ENCODE measurements around the gene LTV1. TPM values are rescaled to one million over a fixed set of nuclear protein-coding genes. Genes with fewer than 3 reads are reported as not detected.
"Not testable (repeated sequence)": the region's sequence is repeated elsewhere in the genome, so short reads cannot be mapped to it uniquely, and the experiment has no call there.

Gene LTV1
- total and polyA plus RNA-seq, 9 of the 15 experiments (the other 6 are each of a cell fraction or from before 2014, with no cell fraction given): 57.9 to 162 (median 119) TPM

GRCh38 chr6:143872201-143872600 is 29.1 kb downstream of the LTV1 start:
- Histone ChIP-seq H4K20me1 (replicated peaks; ENCODE audit: control insufficient read depth, insufficient read depth, low read length) (no peaks in the 10 kb centered on the region), H3K4me2 (ENCODE audit: insufficient read depth, low read length) (no peak overlapping the region), H3K9me3 (replicated peaks; ENCODE audit: control insufficient read depth, insufficient read depth, low read depth, low read length) (peaks cover 4% of the 10 kb centered on the region; the same call in 1 of the 2 replicates), H3K36me3 (ENCODE audit: control insufficient read depth, insufficient read depth, low read length) (no peaks in the 10 kb centered on the region), H2AFZ (ENCODE audit: low read depth, low read length) (no peak overlapping the region), H3K79me2 (ENCODE audit: control insufficient read depth, insufficient read depth, low read length) (no peaks in the 10 kb centered on the region), H3K9me1 (ENCODE audit: control insufficient read depth, insufficient read depth, low read length) (no peaks in the 10 kb centered on the region), H3K4me1 (replicated peaks in 1 of 2; ENCODE audit: control insufficient read depth in 2 of 2, insufficient read depth in 2 of 2, low read length in 2 of 2) (no peaks in the 10 kb centered on the region), H3K4me3 (no peak overlapping the region), H3K27me3 (ENCODE audit: control insufficient read depth in 2 of 2, insufficient read depth in 2 of 2, low read length in 2 of 2) (no peaks in the 10 kb centered on the region), H3K27ac (ENCODE audit: extremely low read depth, low read depth, low read length) (no peak overlapping the region), H3K9ac (ENCODE audit: insufficient read depth in 1 of 2, low read depth in 2 of 2, low read length in 2 of 2) (no peak overlapping the region)
- TF ChIP-seq ZNF140 (CRISPR knock-in tag; IDR thresholded peaks at IDR 0.05): no peak
- no peak for TF ChIP-seq MTA1 (IDR thresholded peaks at IDR 0.05; ENCODE audit: borderline replicate concordance)
- no peak for TF ChIP-seq MEIS2 (IDR thresholded peaks at IDR 0.05; ENCODE audit: partially characterized antibody)
- TF ChIP-seq KDM2B (CRISPR knock-in tag; IDR thresholded peaks at IDR 0.05): no peak
- TF ChIP-seq PHF21A (IDR thresholded peaks at IDR 0.05; ENCODE audit: borderline replicate concordance, low read depth): no peak
- TF ChIP-seq CBFA2T2 (conservative IDR thresholded peaks at IDR 0.05): no peak
- TF ChIP-seq CBX2 (IDR thresholded peaks at IDR 0.05; ENCODE audit: insufficient read depth, low read length, poor library complexity, severe bottlenecking): no peak
- no peak for ATAC-seq
- WGBS (ENCODE audit: insufficient coverage, low coverage, missing lambda C conversion rate): 20% methylated on average over 2 of the region's 2 CpGs
- in situ Hi-C loops (cut with MboI) (no loop called here), intact Hi-C loops (cut with micrococcal nuclease) (no loop called here)
- CTCF ChIA-PET (ENCODE audit: low intra/inter-chr PET ratio): no interaction called here
- DNase-seq (ENCODE audit: extremely low read depth in 1 of 4, low spot score in 3 of 4): no peak
- BruUV-seq (replicated peaks): no TSS peak
- POLR2A ChIA-PET: interaction anchor here (1.0 kb wide), 1 partner anchor 31 kb away, joined by 3 read pairs; no protein-coding TSS in a partner anchor
- FAIRE-seq: no peak

- DNase-seq (ENCODE audit: extremely low read depth in 1 of 4, low spot score in 3 of 4); H3K4me3 ChIP-seq; H3K4me1 ChIP-seq (replicated peaks in 1 of 2; ENCODE audit: control insufficient read depth in 2 of 2, insufficient read depth in 2 of 2, low read length in 2 of 2); H3K4me2 ChIP-seq (ENCODE audit: insufficient read depth, low read length); H3K79me2 ChIP-seq (ENCODE audit: control insufficient read depth, insufficient read depth, low read length); in situ Hi-C loops (cut with MboI); H4K20me1 ChIP-seq (replicated peaks; ENCODE audit: control insufficient read depth, insufficient read depth, low read length); ATAC-seq; FAIRE-seq; CTCF ChIA-PET (ENCODE audit: low intra/inter-chr PET ratio); H3K27me3 ChIP-seq (ENCODE audit: control insufficient read depth in 2 of 2, insufficient read depth in 2 of 2, low read length in 2 of 2); H3K9ac ChIP-seq (ENCODE audit: insufficient read depth in 1 of 2, low read depth in 2 of 2, low read length in 2 of 2); H3K9me3 ChIP-seq (replicated peaks; ENCODE audit: control insufficient read depth, insufficient read depth, low read depth, low read length); H3K36me3 ChIP-seq (ENCODE audit: control insufficient read depth, insufficient read depth, low read length); intact Hi-C loops (cut with micrococcal nuclease); BruUV-seq (replicated peaks); H3K9me1 ChIP-seq (ENCODE audit: control insufficient read depth, insufficient read depth, low read length); H3K27ac ChIP-seq (ENCODE audit: extremely low read depth, low read depth, low read length); H2AFZ ChIP-seq (ENCODE audit: low read depth, low read length): not testable (repeated sequence)
- POLR2A ChIA-PET: interaction anchor here (1.1 to 1.7 kb wide), 2 partner anchors 10 to 11 kb away, joined by 3 to 4 read pairs; no protein-coding TSS in a partner anchor
- 31% methylated on average over 4 of the region's 4 CpGs for WGBS (ENCODE audit: insufficient coverage, low coverage, missing lambda C conversion rate)
Measured at GRCh38 chr6:143873600-143873999, 30.5 kb downstream of the LTV1 start.

- H4K20me1 ChIP-seq (replicated peaks; ENCODE audit: control insufficient read depth, insufficient read depth, low read length); in situ Hi-C loops (cut with MboI); H3K4me1 ChIP-seq (replicated peaks in 1 of 2; ENCODE audit: control insufficient read depth in 2 of 2, insufficient read depth in 2 of 2, low read length in 2 of 2); H3K4me2 ChIP-seq (ENCODE audit: insufficient read depth, low read length); ATAC-seq; H2AFZ ChIP-seq (ENCODE audit: low read depth, low read length); CTCF ChIA-PET (ENCODE audit: low intra/inter-chr PET ratio); H3K4me3 ChIP-seq; DNase-seq (ENCODE audit: extremely low read depth in 1 of 4, low spot score in 3 of 4); H3K27ac ChIP-seq (ENCODE audit: extremely low read depth, low read depth, low read length); H3K9me3 ChIP-seq (replicated peaks; ENCODE audit: control insufficient read depth, insufficient read depth, low read depth, low read length); H3K9me1 ChIP-seq (ENCODE audit: control insufficient read depth, insufficient read depth, low read length); intact Hi-C loops (cut with micrococcal nuclease); H3K36me3 ChIP-seq (ENCODE audit: control insufficient read depth, insufficient read depth, low read length); FAIRE-seq; H3K9ac ChIP-seq (ENCODE audit: insufficient read depth in 1 of 2, low read depth in 2 of 2, low read length in 2 of 2); BruUV-seq (replicated peaks); H3K79me2 ChIP-seq (ENCODE audit: control insufficient read depth, insufficient read depth, low read length); H3K27me3 ChIP-seq (ENCODE audit: control insufficient read depth in 2 of 2, insufficient read depth in 2 of 2, low read length in 2 of 2): not testable (repeated sequence)
- POLR2A ChIA-PET: interaction anchor here (1.7 kb wide), 1 partner anchor 12 kb away, joined by 4 read pairs; no protein-coding TSS in a partner anchor
Measured at GRCh38 chr6:143874503-143874902, 31.4 kb downstream of the LTV1 start.
